ENCODE results near the gene MTUS2.

DNA sequence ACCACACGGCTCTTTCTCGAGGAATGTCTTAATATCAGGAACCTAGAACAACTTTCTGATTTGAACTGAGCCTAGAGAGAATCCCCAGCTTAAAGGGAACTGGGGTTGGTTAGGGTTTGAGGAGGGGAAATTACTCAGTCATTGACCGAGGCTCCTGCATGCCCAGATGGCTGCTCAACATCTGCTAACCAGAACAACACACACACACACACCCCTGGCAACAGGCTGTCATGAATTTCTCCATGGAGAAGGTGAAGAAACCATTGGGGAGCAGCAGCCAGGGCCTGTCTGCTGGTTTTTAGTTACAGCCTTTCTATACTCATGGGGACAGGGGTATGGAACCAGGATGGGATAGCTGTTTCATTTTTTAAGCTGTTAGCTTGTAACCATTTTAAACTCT is 5.2 kb downstream of the MTUS2 start:
- TF ChIP-seq, protein P1, sequence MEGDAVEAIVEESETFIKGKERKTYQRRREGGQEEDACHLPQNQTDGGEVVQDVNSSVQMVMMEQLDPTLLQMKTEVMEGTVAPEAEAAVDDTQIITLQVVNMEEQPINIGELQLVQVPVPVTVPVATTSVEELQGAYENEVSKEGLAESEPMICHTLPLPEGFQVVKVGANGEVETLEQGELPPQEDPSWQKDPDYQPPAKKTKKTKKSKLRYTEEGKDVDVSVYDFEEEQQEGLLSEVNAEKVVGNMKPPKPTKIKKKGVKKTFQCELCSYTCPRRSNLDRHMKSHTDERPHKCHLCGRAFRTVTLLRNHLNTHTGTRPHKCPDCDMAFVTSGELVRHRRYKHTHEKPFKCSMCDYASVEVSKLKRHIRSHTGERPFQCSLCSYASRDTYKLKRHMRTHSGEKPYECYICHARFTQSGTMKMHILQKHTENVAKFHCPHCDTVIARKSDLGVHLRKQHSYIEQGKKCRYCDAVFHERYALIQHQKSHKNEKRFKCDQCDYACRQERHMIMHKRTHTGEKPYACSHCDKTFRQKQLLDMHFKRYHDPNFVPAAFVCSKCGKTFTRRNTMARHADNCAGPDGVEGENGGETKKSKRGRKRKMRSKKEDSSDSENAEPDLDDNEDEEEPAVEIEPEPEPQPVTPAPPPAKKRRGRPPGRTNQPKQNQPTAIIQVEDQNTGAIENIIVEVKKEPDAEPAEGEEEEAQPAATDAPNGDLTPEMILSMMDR (IDR thresholded peaks at IDR 0.05) = no peak
- TF ChIP-seq POLR2AphosphoS5 (IDR thresholded peaks at IDR 0.05) = no peak
